K562 (cell line): ENCODE measurements around the gene VASH2. TPM values are rescaled to one million over a fixed set of nuclear protein-coding genes. Genes with fewer than 3 reads are reported as not detected.
A peak's percentile ranks its signal among the peaks of the same experiment; 100 is the strongest.

Source experiments
- ATAC-seq: fragments of 200-7000 bp; cut with Tn5 transposase; 3 replicates; pipeline ENCODE4 v1.9.1; 2020; ENCODE audit warnings: moderate library complexity
- BruUV-seq: library from RNA; stranded (reverse); fragments of 400-500 nt; replicated peaks from 2 replicates; lab custom pipeline; 2021; lab: Mats Ljungman, UMichigan
- CTCF ChIA-PET: fragments of 300-600 bp; formaldehyde crosslinking; extraction: SDS; loops from one replicate; lab custom pipeline; 2021; ENCODE audit warnings: low intra/inter-chr PET ratio; lab: Yijun Ruan, JAX
- POLR2A ChIA-PET: fragments of 300-600, 350-650 bp; sonication (Branson Sonifier 250); formaldehyde crosslinking; extraction: SDS; loops from one replicate; lab custom pipeline; 2021; ENCODE audit warnings: antibody characterized with exemption, inconsistent platforms; lab: Yijun Ruan, JAX
- DNase-seq, 4 experiments: peaks; one replicate each; pipeline versions ENCODE4 v3.0.0 to v3.0.0-alpha.2; 2011 to 2018; ENCODE audit warnings: low spot score in 3 of 4, mixed read lengths in 3 of 4; ENCODE audit errors: extremely low read depth in 1 of 4
- FAIRE-seq: peaks from 2 replicates; lab custom pipeline; 2011; peaks lifted over from hg19 to GRCh38; lab: Jason Lieb, UNC
- H2AFZ ChIP-seq: 2 replicates; pipeline ENCODE4 v1.6.0; 2011; ENCODE audit warnings: low read depth, low read length, control low read depth, inconsistent platforms
- H3K27ac ChIP-seq: fragments of 200-600 bp; 3 replicates; pipeline ENCODE4 v1.8.0; 2011; ENCODE audit warnings: low read depth, mild to moderate bottlenecking, control low read depth, inconsistent platforms, low read length, moderate library complexity, mixed read lengths; ENCODE audit errors: extremely low read depth
- H3K27me3 ChIP-seq, 2 experiments: fragments of 300-600 bp in 1 of 2; 2 replicates in 1 of 2; 3 replicates in 1 of 2; pipeline versions ENCODE4 v1.6.0 to v1.8.0; 2011; ENCODE audit warnings: inconsistent platforms in 2 of 2, low read length in 2 of 2, mild to moderate bottlenecking in 1 of 2, mixed read lengths in 1 of 2, moderate library complexity in 1 of 2; ENCODE audit not compliant: control insufficient read depth in 2 of 2, insufficient read depth in 2 of 2
- H3K36me3 ChIP-seq: fragments of 300-600 bp; 3 replicates; pipeline ENCODE4 v1.8.0; 2011; ENCODE audit warnings: mild to moderate bottlenecking, low read length, inconsistent platforms; ENCODE audit not compliant: control insufficient read depth, insufficient read depth
- H3K4me1 ChIP-seq, 2 experiments: fragments of 200-600 bp in 1 of 2; replicated peaks in 1 of 2; 2 replicates in 1 of 2; 3 replicates in 1 of 2; pipeline versions ENCODE4 v1.5.1 to v1.8.0; 2011; ENCODE audit warnings: inconsistent platforms in 2 of 2, low read length in 2 of 2, mild to moderate bottlenecking in 1 of 2, mixed read lengths in 1 of 2, moderate library complexity in 1 of 2; ENCODE audit not compliant: control insufficient read depth in 2 of 2, insufficient read depth in 2 of 2
- H3K4me2 ChIP-seq: 2 replicates; pipeline ENCODE4 v1.6.1; 2011; ENCODE audit warnings: low read length, control low read depth, inconsistent platforms, mixed read lengths; ENCODE audit not compliant: insufficient read depth
- H3K4me3 ChIP-seq: fragments of 200-600 bp; sonication (generic), shearing (Covaris generic); 2 replicates; pipeline ENCODE4 v1.5.1; 2016; ENCODE audit warnings: control low read depth, inconsistent platforms
- H3K79me2 ChIP-seq: fragments of 200-600 bp; 3 replicates; pipeline ENCODE4 v1.8.0; 2011; ENCODE audit warnings: low read length, inconsistent platforms; ENCODE audit not compliant: control insufficient read depth, insufficient read depth
- H3K9ac ChIP-seq, 2 experiments: 2 replicates each; pipeline versions ENCODE4 v1.6.0 to v1.6.1; 2011; ENCODE audit warnings: low read depth in 2 of 2, low read length in 2 of 2, control low read depth in 1 of 2, inconsistent platforms in 1 of 2, mild to moderate bottlenecking in 1 of 2, mixed read lengths in 1 of 2; ENCODE audit not compliant: insufficient read depth in 1 of 2
- H3K9me1 ChIP-seq: one replicate; pipeline ENCODE4 v1.6.0; 2011; ENCODE audit warnings: inconsistent platforms, mild to moderate bottlenecking, low read length, moderate library complexity; ENCODE audit not compliant: control insufficient read depth, insufficient read depth
- H3K9me3 ChIP-seq: replicated peaks from 2 replicates; pipeline ENCODE4 v1.5.1; 2011; ENCODE audit warnings: low read depth, low read length, inconsistent platforms; ENCODE audit not compliant: control insufficient read depth, insufficient read depth
- H4K20me1 ChIP-seq: replicated peaks from 2 replicates; pipeline ENCODE4 v1.6.1; 2011; ENCODE audit warnings: low read length, inconsistent platforms, mixed read lengths; ENCODE audit not compliant: control insufficient read depth, insufficient read depth
- ASH1L ChIP-seq: fragments of 450-650 bp; IDR thresholded peaks from 2 replicates; pipeline ENCODE4 v1.6.1; 2018; ENCODE audit warnings: borderline replicate concordance, mild to moderate bottlenecking, low read depth; ENCODE audit not compliant: partially characterized antibody
- CBFA2T3 ChIP-seq: fragments of 450-650 bp; IDR thresholded peaks from 2 replicates; pipeline ENCODE4 v1.6.1; 2017
- E2F5 ChIP-seq: sonication (generic); formaldehyde crosslinking; IDR thresholded peaks from 2 replicates; pipeline ENCODE4 v1.8.0; 2022; ENCODE audit warnings: mild to moderate bottlenecking, missing genetic modification reagents
- FOXJ2 ChIP-seq: fragments of 200-800 bp; sonication (Bioruptor generic); IDR thresholded peaks from 2 replicates; pipeline ENCODE4 v1.6.1; 2016; ENCODE audit warnings: missing genetic modification characterization, missing compliant biosample characterization
- HDAC1 ChIP-seq, 2 experiments: fragments of 450-650 bp; IDR thresholded peaks; 2 replicates each; pipeline ENCODE4 v1.6.1; 2016 to 2017; ENCODE audit warnings: inconsistent platforms in 1 of 2, mild to moderate bottlenecking in 1 of 2, moderate library complexity in 1 of 2
- HMBOX1 ChIP-seq: sonication (generic); IDR thresholded peaks from 2 replicates; pipeline ENCODE4 v1.6.1; 2016
- KDM1A ChIP-seq, 2 experiments: fragments of 450-650 bp; IDR thresholded peaks; 2 replicates each; pipeline ENCODE4 v1.6.1; 2016; ENCODE audit warnings: mild to moderate bottlenecking in 2 of 2
- MLLT1 ChIP-seq, 2 experiments: fragments of 450-650 bp; IDR thresholded peaks; 2 replicates each; pipeline ENCODE4 v1.6.1; 2016
- RB1 ChIP-seq: fragments of 450-650 bp; IDR thresholded peaks from 2 replicates; pipeline ENCODE4 v1.6.1; 2017; ENCODE audit warnings: low read depth, mild to moderate bottlenecking
- RCOR1 ChIP-seq, 2 experiments: IDR thresholded peaks; 2 replicates each; pipeline ENCODE4 v1.6.1; 2012; ENCODE audit warnings: low read depth in 2 of 2, low read length in 2 of 2, borderline replicate concordance in 1 of 2, improper control_type of control experiment in 1 of 2
- TEAD4 ChIP-seq, 2 experiments: sonication (generic) in 1 of 2; formaldehyde crosslinking in 1 of 2; IDR thresholded peaks; 2 replicates each; pipeline versions ENCODE4 v1.6.1 to v1.8.0; 2012 to 2022; ENCODE audit warnings: borderline replicate concordance in 1 of 2, inconsistent platforms in 1 of 2, low read length in 1 of 2, mild to moderate bottlenecking in 1 of 2, missing genetic modification reagents in 1 of 2
- UBTF ChIP-seq, 2 experiments: IDR thresholded peaks; 2 replicates each; pipeline ENCODE4 v1.6.1; 2012; ENCODE audit warnings: improper control_type of control experiment in 2 of 2, low read depth in 2 of 2, low read length in 2 of 2, borderline replicate concordance in 1 of 2
- ZBTB8A ChIP-seq: fragments of 450-650 bp; IDR thresholded peaks from 2 replicates; pipeline ENCODE4 v1.6.1; 2018; ENCODE audit warnings: mild to moderate bottlenecking, moderate library complexity; ENCODE audit not compliant: partially characterized antibody
- ZNF512 ChIP-seq: IDR thresholded peaks from 2 replicates; pipeline ENCODE4 v1.6.1; 2016; ENCODE audit warnings: missing genetic modification characterization, missing compliant biosample characterization
- ZNF780A ChIP-seq: fragments of 250-450 bp; sonication (Bioruptor Pico); IDR thresholded peaks from 2 replicates; pipeline ENCODE4 v1.5.0; 2021; ENCODE audit warnings: mild to moderate bottlenecking
- WGBS: fragments of 100-300 bp; shearing (Covaris generic); methylation state at CpG from one replicate; pipeline ENCODE4 v1.1.6; 2016; ENCODE audit warnings: low coverage, mixed read lengths; ENCODE audit not compliant: insufficient coverage; ENCODE audit errors: missing lambda C conversion rate; 5-methylcytosine and 5-hydroxymethylcytosine counted together
- in situ Hi-C: fragments of 300-500 bp; cut with MboI; formaldehyde crosslinking; loops from 4 replicates; pipeline ENCODE4 v1.15.0; 2018; ENCODE audit warnings: inconsistent platforms, mixed read lengths
- intact Hi-C: fragments of 100-400 bp; cut with micrococcal nuclease; formaldehyde crosslinking; loops from 2 replicates; pipeline ENCODE4 v1.14.2; 2022
- polyA plus RNA-seq, 8 experiments: library from polyadenylated mRNA; depleted of rRNA in 4 of 8; stranded (reverse) in 5 of 8; unstranded in 3 of 8; fragments of >200 nt; fragmentation: Nextera tagmentation in 2 of 8; fragmentation: Illumina TruSeq in 1 of 8; extraction: Ambion mirVana in 2 of 8; extraction: Trizol in 1 of 8; gene quantifications; 2 replicates each; pipeline versions ENCODE4 v1.2.1 to v1.2.3, GENCODE V29; 2011 to 2014; ENCODE audit warnings: inconsistent platforms in 1 of 8, missing spikeins in 1 of 8
- total RNA-seq, 7 experiments: library from RNA; depleted of rRNA in 6 of 7; stranded (reverse); fragments of >200 nt in 6 of 7; fragmentation: Illumina TruSeq in 2 of 7; extraction: Trizol in 2 of 7; gene quantifications; 2 replicates each; pipeline versions ENCODE4 v1.2.1 to v1.2.3, GENCODE V29; 2011 to 2021; ENCODE audit warnings: low replicate concordance in 1 of 7

Gene VASH2
- total and polyA plus RNA-seq, 9 of the 15 experiments (the other 6 are each of a cell fraction or from before 2014, with no cell fraction given) = 0.04 to 0.40 (median 0.10) TPM; not detected in 1

- ChIA-PET CTCF (no interaction called here), POLR2A (interaction anchor here (0.6 kb wide), 1 partner anchor 62 kb away, joined by 4 read pairs; no protein-coding TSS in a partner anchor)
- WGBS = 10% methylated on average over 1 of the region's 1 CpG
- no peak overlapping the region for H3K9ac ChIP-seq
- H3K27ac ChIP-seq = no peak overlapping the region
- no peaks in the 10 kb centered on the region for H4K20me1 ChIP-seq
- peaks cover 13 to 15% of the 10 kb centered on the region in 2 experiments; a peak in 4 of 5 replicates for H3K27me3 ChIP-seq
- BruUV-seq = no TSS peak
- intact Hi-C loops (no loop called here), in situ Hi-C loops (no loop called here)
- DNase-seq (no peak), FAIRE-seq (peak; percentile 42), ATAC-seq (no peak)
- H3K4me2 ChIP-seq = no peak overlapping the region
- no peak overlapping the region for H3K4me3 ChIP-seq
- no peaks in the 10 kb centered on the region for H3K9me1 ChIP-seq
- peaks cover 0 to 3% of the 10 kb centered on the region in 2 experiments; a peak in 1 of 5 replicates for H3K4me1 ChIP-seq
- H2AFZ ChIP-seq = no peak overlapping the region
- H3K36me3 ChIP-seq = no peaks in the 10 kb centered on the region
- no peaks in the 10 kb centered on the region for H3K79me2 ChIP-seq
- no peaks in the 10 kb centered on the region for H3K9me3 ChIP-seq
- TF ChIP-seq CBFA2T3 (peak; percentile 26; the same call in 1 of the 2 replicates), ZNF780A (CRISPR knock-in tag) (no peak), ZBTB8A (no peak), RCOR1 (IDR thresholded peaks at IDR 0.05; ENCODE audit: borderline replicate concordance in 1 of 2, low read depth in 2 of 2, low read length in 2 of 2) (0 out of 4 replicates have a peak, but pooled peaks of 1 of the 2 experiments have one; percentile 8), KDM1A (IDR thresholded peaks at IDR 0.05) (peak in 1 of 2 experiments; percentile 16; a peak in 1 of 4 replicates), ASH1L (no peak), FOXJ2 (tag) (peak; percentile 93), TEAD4 (IDR thresholded peaks at IDR 0.05; ENCODE audit: low read length) (peak; percentile 38; the same call in 1 of the 2 replicates), TEAD4 (CRISPR knock-in tag; IDR thresholded peaks at IDR 0.05; ENCODE audit: borderline replicate concordance) (no peak), RB1 (no peak), ZNF512 (tag) (0 out of 2 replicates have a peak, but pooled peaks have one; percentile 14), UBTF (IDR thresholded peaks at IDR 0.05; ENCODE audit: borderline replicate concordance in 1 of 2, low read depth in 2 of 2, low read length in 2 of 2) (no peak), MLLT1 (IDR thresholded peaks at IDR 0.05) (no peak), E2F5 (CRISPR knock-in tag) (no peak), HMBOX1 (peak; percentile 92), HDAC1 (IDR thresholded peaks at IDR 0.05) (no peak)
Observed at GRCh38 chr1:212941452-212941851, 8.9 kb upstream of the VASH2 start.
